GM20000 (cell line): ENCODE measurements around the gene PRDM5.

Experiments used
- DNase-seq: peaks from one replicate; pipeline ENCODE4 v3.0.0; 2012; ENCODE audit warnings: low spot score
- TF ChIP-seq, protein P1 (sequence below): IDR thresholded peaks from 2 replicates; pipeline ENCODE4 v1.5.1; 2012; ENCODE audit warnings: mild to moderate bottlenecking, control low read depth; ENCODE audit errors: extremely low read depth, missing control alignments

The PRDM5 gene

DNA sequence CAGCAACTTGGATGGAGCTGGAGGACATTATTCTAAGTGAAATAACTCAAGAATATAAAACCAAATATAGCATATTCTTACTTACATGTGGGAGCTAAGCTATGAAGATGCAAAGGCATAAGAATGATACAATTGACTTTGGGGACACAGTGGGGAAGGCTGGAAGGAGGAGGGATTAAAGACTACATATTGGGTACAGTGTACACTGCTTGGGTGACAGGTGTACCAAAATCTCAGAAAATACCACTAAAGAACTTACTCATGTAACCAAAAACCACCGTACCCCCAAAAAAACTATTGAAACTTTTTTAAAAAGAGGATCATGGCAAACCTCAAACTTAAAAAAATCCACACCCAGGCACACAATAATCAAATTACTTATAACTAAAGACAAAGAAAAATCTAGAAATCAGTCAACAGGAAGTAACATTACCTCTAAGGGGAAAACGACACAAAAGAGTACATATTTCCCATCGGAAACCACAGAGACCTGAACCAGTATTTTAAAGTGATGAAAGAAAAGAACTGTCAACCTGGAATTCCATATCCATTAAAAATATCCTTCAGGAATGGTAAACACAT is 241.8 kb downstream of the PRDM5 start:
- no peak for DNase-seq
- TF ChIP-seq, protein P1, sequence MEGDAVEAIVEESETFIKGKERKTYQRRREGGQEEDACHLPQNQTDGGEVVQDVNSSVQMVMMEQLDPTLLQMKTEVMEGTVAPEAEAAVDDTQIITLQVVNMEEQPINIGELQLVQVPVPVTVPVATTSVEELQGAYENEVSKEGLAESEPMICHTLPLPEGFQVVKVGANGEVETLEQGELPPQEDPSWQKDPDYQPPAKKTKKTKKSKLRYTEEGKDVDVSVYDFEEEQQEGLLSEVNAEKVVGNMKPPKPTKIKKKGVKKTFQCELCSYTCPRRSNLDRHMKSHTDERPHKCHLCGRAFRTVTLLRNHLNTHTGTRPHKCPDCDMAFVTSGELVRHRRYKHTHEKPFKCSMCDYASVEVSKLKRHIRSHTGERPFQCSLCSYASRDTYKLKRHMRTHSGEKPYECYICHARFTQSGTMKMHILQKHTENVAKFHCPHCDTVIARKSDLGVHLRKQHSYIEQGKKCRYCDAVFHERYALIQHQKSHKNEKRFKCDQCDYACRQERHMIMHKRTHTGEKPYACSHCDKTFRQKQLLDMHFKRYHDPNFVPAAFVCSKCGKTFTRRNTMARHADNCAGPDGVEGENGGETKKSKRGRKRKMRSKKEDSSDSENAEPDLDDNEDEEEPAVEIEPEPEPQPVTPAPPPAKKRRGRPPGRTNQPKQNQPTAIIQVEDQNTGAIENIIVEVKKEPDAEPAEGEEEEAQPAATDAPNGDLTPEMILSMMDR: no peak

DNA sequence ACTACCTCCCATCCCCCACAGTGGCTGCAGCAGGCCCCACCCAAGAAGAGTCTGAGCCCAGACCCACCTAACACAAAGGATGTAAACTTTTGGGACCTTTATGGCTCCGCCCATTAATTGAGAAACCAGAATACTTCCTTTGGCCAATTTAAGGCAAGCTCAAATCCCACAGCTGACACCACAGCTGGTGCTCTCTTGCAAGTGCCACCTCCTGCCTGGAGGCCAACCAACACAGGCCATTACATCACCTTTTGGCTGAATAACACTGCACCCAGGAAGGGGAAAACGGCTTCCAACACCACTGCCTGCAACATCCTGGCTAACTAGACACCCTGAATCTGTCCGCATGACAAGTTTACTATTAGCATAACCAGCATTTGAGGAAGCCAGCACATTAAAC is 248.8 kb downstream of the PRDM5 start:
- TF ChIP-seq, protein P1: no peak
- no peak for DNase-seq

DNA sequence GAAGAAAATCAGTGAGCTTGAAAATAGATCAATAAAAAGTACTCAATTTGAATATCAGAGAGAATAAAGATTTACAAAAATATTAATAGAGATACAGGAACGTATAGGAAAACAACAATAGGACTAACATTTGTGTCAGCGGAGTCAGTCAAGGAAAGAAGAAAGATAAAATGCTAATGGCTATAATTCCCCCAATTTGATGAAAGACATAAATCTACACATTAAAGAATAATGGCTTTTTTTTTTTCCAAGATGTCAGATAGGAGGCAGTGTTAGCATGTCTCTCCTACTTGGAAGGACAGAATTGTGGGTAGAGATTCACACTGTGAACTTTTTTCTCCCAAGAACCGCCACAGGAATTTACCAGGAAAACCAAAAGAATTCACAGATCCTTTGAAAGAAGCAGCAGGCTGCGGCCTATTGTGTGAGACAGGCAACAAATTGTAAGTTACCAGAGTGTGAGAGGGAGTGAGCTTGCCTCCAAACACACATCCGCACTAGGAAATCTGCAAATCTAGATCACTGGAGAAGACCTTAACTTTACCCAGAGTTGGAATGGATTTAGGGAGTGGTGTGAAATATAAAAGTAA is 249.9 kb downstream of the PRDM5 start:
- TF ChIP-seq, protein P1: no peak
- no peak for DNase-seq

DNA sequence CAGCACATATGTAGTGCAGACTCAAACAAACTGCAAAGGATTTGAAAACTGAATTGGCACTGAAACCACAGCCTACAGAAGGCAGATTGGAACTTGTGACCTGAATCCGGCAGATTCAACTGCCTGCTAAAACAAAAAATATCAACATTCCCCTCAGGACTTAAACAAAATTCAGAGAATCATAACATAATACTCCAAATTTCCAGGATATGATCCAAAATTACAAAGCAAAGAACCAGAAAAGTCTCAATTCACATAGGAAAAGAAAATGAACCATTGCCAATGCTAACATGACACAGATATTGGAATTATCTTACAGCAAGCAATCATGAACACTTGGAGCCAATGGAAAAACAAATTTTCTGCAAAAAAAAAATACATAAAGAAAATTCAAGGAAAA is 250.4 kb downstream of the PRDM5 start:
- DNase-seq: no peak
- TF ChIP-seq, protein P1: no peak

GRCh38 chr4:120671538-120671937 is 251.0 kb downstream of the PRDM5 start:
- no peak for DNase-seq
- TF ChIP-seq, protein P1: no peak

- DNase-seq: no peak
- TF ChIP-seq, protein P1: no peak
These were observed 255.4 kb downstream of the PRDM5 start for GRCh38 chr4:120667102-120667501.

DNA sequence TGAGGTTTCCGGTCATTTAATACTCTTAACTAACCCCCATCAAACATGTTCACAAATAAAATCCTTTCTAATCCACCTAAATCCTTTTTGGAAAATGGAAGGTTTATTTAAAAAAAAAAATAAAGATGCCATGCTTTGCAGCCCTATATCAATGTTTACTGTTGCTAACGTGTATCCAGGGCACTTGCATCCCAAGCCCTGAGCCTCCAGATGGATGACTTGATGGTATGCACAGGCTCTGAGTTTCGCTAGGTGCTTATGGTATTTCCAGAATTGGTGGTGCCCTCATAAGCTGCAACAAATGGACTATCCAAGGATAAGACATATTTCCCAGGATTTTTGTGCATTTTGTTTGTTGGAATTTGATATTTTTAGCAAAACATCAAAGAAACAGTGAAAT is 257.7 kb downstream of the PRDM5 start:
- DNase-seq: no peak
- TF ChIP-seq, protein P1: no peak
